ENCODE measurements around the gene TXNL4A. TPM values are rescaled to one million over a fixed set of nuclear protein-coding genes. Genes with fewer than 3 reads are reported as not detected.
A peak's percentile ranks its signal among the peaks of the same experiment; 100 is the strongest.

Gene TXNL4A
- total RNA-seq, 2 experiments from 2014 or later: 169 to 175 TPM

- Mint-ChIP-seq H3K4me3 (peak overlapping the region; percentile 94), H3K27me3 (no peaks in the 10 kb centered on the region), H3K9me3 (no peaks in the 10 kb centered on the region), H3K36me3 (peaks cover 19% of the 10 kb centered on the region), H3K27ac (peak overlapping the region; percentile 84), H3K4me1 (ENCODE audit: low read depth) (peaks cover 36% of the 10 kb centered on the region)
- ChIA-PET CTCF (interaction anchor here (0.6 to 1.3 kb wide), 3 partner anchors 36 to 47 kb away, joined by 3 to 4 read pairs (median 3); no protein-coding TSS in a partner anchor), POLR2A (interaction anchor here (0.5 to 2.4 kb wide), 7 partner anchors 16 to 479 kb away, joined by 3 to 12 read pairs (median 3); partner anchors contain the start of genes RBFA and SLC66A2)
- intact Hi-C loops (cut with micrococcal nuclease): loop anchor here (1.0 to 2.0 kb wide), 5 partner anchors 37 to 309 kb away; partner anchors contain the start of genes ADNP2, CTDP1 and SLC66A2
- peak; percentile 73 for DNase-seq
Measured at GRCh38 chr18:79988071-79988450, 302 bp downstream of the TXNL4A start.

- intact Hi-C loops (cut with micrococcal nuclease): loop anchor here (1.0 kb wide), 1 partner anchor 24 kb away; no protein-coding TSS in a partner anchor
- no peaks in the 10 kb centered on the region for H3K9me3 Mint-ChIP-seq
- CTCF ChIA-PET: interaction anchor here (0.6 to 1.3 kb wide), 3 partner anchors 37 to 47 kb away, joined by 3 to 4 read pairs (median 3); no protein-coding TSS in a partner anchor
Measured at GRCh38 chr18:79987566-79987965, 797 bp downstream of the TXNL4A start.

GRCh38 chr18:79986726-79987125 lies 1.6 kb downstream of the TXNL4A start:
- peaks cover 49% of the 10 kb centered on the region for H3K4me1 Mint-ChIP-seq (ENCODE audit: low read depth)
- ChIA-PET POLR2A (interaction anchor here (1.2 to 2.4 kb wide), 2 partner anchors 35 to 45 kb away, joined by 3 to 12 read pairs; partner anchors contain the start of gene SLC66A2), CTCF (interaction anchor here (0.6 kb wide), 1 partner anchor 172 kb away, joined by 3 read pairs; no protein-coding TSS in a partner anchor)
- peaks cover 25% of the 10 kb centered on the region for H3K36me3 Mint-ChIP-seq
- peak overlapping the region; percentile 94 for H3K4me3 Mint-ChIP-seq
- H3K27ac Mint-ChIP-seq: peak overlapping the region; percentile 42
- H3K9me3 Mint-ChIP-seq: no peaks in the 10 kb centered on the region
- DNase-seq: no peak
- no peaks in the 10 kb centered on the region for H3K27me3 Mint-ChIP-seq
- intact Hi-C loops (cut with micrococcal nuclease): loop anchor here (1.0 kb wide), 1 partner anchor 23 kb away; no protein-coding TSS in a partner anchor

More at GRCh38 chr18:79987566-79987965, 797 bp downstream of the TXNL4A start:
- Mint-ChIP-seq H3K4me1 (ENCODE audit: low read depth) (peaks cover 40% of the 10 kb centered on the region), H3K27me3 (no peaks in the 10 kb centered on the region), H3K27ac (peak overlapping the region; percentile 84), H3K36me3 (peaks cover 20% of the 10 kb centered on the region), H3K4me3 (peak overlapping the region; percentile 94)
- POLR2A ChIA-PET: interaction anchor here (0.5 to 2.4 kb wide), 7 partner anchors 15 to 478 kb away, joined by 3 to 12 read pairs (median 3); partner anchors contain the start of genes RBFA and SLC66A2
- DNase-seq: no peak

GRCh38 chr18:79985172-79985571 lies 3.2 kb downstream of the TXNL4A start:
- no peaks in the 10 kb centered on the region for H3K9me3 Mint-ChIP-seq
- DNase-seq: no peak
- H3K4me1 Mint-ChIP-seq (ENCODE audit: low read depth): peaks cover 57% of the 10 kb centered on the region
- H3K4me3 Mint-ChIP-seq: no peak overlapping the region
- H3K36me3 Mint-ChIP-seq: peaks cover 28% of the 10 kb centered on the region
- ChIA-PET POLR2A (no interaction called here), CTCF (interaction anchor here (1.5 to 1.6 kb wide), 2 partner anchors 22 to 174 kb away, joined by 7 to 8 read pairs; no protein-coding TSS in a partner anchor)
- no peak overlapping the region for H3K27ac Mint-ChIP-seq
- intact Hi-C loops (cut with micrococcal nuclease): no loop called here
- no peaks in the 10 kb centered on the region for H3K27me3 Mint-ChIP-seq

DNA sequence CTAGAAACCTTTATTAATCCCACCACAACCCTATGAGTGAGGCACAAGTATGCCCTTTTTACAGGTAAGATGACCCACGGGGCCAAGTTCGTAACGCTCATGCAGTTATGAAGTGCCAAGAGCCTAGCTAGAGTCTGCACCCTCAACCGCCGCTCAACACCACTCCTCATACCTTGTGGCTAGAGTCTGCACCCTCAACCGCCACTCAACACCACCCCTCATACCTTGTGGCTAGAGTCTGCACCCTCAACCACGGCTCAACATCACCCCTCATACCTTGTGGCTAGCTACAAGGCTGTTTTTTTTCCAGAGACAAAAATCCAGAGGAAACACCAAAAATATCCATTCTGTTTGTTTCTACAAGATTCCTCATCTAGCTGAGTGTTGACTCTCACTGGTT lies 4.6 kb downstream of the TXNL4A start:
- Mint-ChIP-seq H3K27me3 (no peaks in the 10 kb centered on the region), H3K4me3 (no peak overlapping the region), H3K36me3 (peaks cover 34% of the 10 kb centered on the region), H3K9me3 (no peaks in the 10 kb centered on the region), H3K4me1 (ENCODE audit: low read depth) (peaks cover 65% of the 10 kb centered on the region), H3K27ac (no peak overlapping the region)
- CTCF ChIA-PET: interaction anchor here (1.5 kb wide), 1 partner anchor 176 kb away, joined by 8 read pairs; no protein-coding TSS in a partner anchor
- intact Hi-C loops (cut with micrococcal nuclease): no loop called here
- DNase-seq: no peak
- POLR2A ChIA-PET: no interaction called here

GRCh38 chr18:79983253-79983652 lies 5.1 kb downstream of the TXNL4A start:
- Mint-ChIP-seq H3K36me3 (peaks cover 34% of the 10 kb centered on the region), H3K4me1 (ENCODE audit: low read depth) (peaks cover 65% of the 10 kb centered on the region), H3K9me3 (no peaks in the 10 kb centered on the region), H3K27me3 (no peaks in the 10 kb centered on the region), H3K27ac (peak overlapping the region; percentile 53), H3K4me3 (no peak overlapping the region)
- no peak for DNase-seq
- ChIA-PET POLR2A (no interaction called here), CTCF (no interaction called here)
- intact Hi-C loops (cut with micrococcal nuclease): no loop called here

DNA sequence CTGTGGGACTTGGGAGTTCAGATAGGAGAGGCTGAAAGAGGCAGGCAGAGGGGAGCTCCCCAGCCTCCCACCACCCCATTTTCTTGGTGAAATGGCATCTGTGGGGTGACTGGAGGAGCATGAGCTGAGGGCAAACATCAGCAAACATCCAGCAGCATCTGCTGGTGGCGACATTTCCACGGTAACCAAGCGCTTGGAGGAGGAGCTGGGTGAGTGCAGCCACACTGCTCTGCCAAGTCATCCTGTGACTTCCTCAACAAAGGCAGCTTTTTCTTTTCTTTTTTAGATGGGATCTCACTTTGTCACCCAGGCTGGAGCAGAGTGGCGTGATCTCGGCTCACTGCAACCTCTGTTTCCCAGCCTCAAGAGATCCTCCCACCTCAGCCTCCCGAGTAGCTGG lies 5.6 kb downstream of the TXNL4A start:
- Mint-ChIP-seq H3K36me3 (peaks cover 37% of the 10 kb centered on the region), H3K27ac (peak overlapping the region; percentile 53), H3K4me1 (ENCODE audit: low read depth) (peaks cover 70% of the 10 kb centered on the region), H3K9me3 (no peaks in the 10 kb centered on the region), H3K27me3 (no peaks in the 10 kb centered on the region), H3K4me3 (no peak overlapping the region)
- peak; percentile 66 for DNase-seq
- POLR2A ChIA-PET: no interaction called here
- CTCF ChIA-PET: no interaction called here
- intact Hi-C loops (cut with micrococcal nuclease): no loop called here

- Mint-ChIP-seq H3K4me1 (ENCODE audit: low read depth) (peaks cover 60% of the 10 kb centered on the region), H3K9me3 (no peaks in the 10 kb centered on the region), H3K4me3 (no peak overlapping the region), H3K27ac (no peak overlapping the region), H3K27me3 (no peaks in the 10 kb centered on the region), H3K36me3 (peaks cover 39% of the 10 kb centered on the region)
- CTCF ChIA-PET: no interaction called here
- no peak for DNase-seq
- POLR2A ChIA-PET: no interaction called here
- intact Hi-C loops (cut with micrococcal nuclease): no loop called here
Measured at GRCh38 chr18:79980585-79980984, 7.8 kb downstream of the TXNL4A start.

- intact Hi-C loops (cut with micrococcal nuclease): no loop called here
- Mint-ChIP-seq H3K27me3 (no peaks in the 10 kb centered on the region), H3K4me1 (ENCODE audit: low read depth) (peaks cover 53% of the 10 kb centered on the region), H3K9me3 (no peaks in the 10 kb centered on the region), H3K36me3 (peaks cover 41% of the 10 kb centered on the region), H3K27ac (no peak overlapping the region), H3K4me3 (no peak overlapping the region)
- CTCF ChIA-PET: no interaction called here
- POLR2A ChIA-PET: no interaction called here
- no peak for DNase-seq
Measured at GRCh38 chr18:79979843-79980242, 8.5 kb downstream of the TXNL4A start.

- DNase-seq: no peak
- Mint-ChIP-seq H3K9me3 (no peaks in the 10 kb centered on the region), H3K27ac (peak overlapping the region; percentile 18), H3K4me1 (ENCODE audit: low read depth) (peaks cover 18% of the 10 kb centered on the region), H3K36me3 (peaks cover 41% of the 10 kb centered on the region), H3K4me3 (no peak overlapping the region), H3K27me3 (no peaks in the 10 kb centered on the region)
- CTCF ChIA-PET: no interaction called here
- POLR2A ChIA-PET: no interaction called here
- intact Hi-C loops (cut with micrococcal nuclease): no loop called here
Measured at GRCh38 chr18:79975985-79976680, 12.2 kb downstream of the TXNL4A start.

DNA sequence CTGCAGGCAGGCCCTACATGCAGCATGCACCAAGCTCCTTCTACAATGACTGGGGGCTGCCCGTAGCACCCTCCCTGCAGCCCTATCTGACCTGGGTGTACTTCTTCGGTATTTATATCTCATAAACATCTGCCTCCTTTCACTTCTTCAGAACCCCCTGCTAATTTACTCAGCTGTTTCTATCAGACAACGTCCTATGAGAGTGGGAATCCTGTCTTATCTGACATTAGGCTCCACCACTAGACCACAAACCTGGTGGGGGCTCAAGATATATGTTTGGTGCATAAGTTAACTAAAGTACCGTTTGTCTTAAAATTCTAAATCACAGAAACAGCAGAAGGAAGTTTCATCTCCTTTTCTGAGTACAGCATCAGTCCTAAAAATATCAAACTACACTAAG lies 13.3 kb downstream of the TXNL4A start:
- Mint-ChIP-seq H3K27me3 (no peaks in the 10 kb centered on the region), H3K4me1 (ENCODE audit: low read depth) (peaks cover 13% of the 10 kb centered on the region), H3K27ac (no peak overlapping the region), H3K36me3 (peaks cover 41% of the 10 kb centered on the region), H3K4me3 (no peak overlapping the region), H3K9me3 (no peaks in the 10 kb centered on the region)
- intact Hi-C loops (cut with micrococcal nuclease): no loop called here
- DNase-seq: no peak
- ChIA-PET POLR2A (no interaction called here), CTCF (no interaction called here)

DNA sequence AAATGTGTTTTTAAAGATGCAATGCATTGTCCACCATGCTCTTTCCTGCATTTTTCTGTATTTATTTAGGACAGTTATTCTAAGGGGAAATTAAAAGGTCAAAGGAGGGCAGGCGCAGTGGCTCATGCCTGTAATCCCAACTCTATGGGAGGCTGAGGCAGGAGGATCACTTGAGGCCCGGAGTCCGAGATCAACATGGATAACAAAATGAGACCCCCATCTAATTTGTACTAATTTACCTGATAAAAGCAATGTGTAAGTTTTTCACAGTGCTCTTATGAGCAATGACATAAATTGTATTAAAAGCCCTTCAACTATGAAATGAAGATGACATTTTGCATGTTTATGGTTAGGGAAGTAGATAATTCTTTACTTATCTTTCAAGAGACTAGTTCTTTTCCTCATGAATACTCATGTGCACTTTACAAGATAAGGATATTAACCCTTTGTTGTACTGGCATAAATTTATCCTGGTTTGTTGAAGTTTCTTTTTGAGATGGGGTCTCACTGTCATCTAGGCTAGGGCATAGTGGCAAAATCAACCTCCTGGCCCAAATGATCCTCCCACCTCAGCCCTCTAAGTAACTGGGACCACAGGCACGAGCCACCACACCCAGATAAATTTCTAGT lies 14.2 kb downstream of the TXNL4A start:
- ChIA-PET CTCF (no interaction called here), POLR2A (no interaction called here)
- no peak for DNase-seq
- Mint-ChIP-seq H3K36me3 (peaks cover 37% of the 10 kb centered on the region), H3K4me3 (no peak overlapping the region), H3K27ac (no peak overlapping the region), H3K9me3 (no peaks in the 10 kb centered on the region), H3K4me1 (ENCODE audit: low read depth) (peaks cover 5% of the 10 kb centered on the region), H3K27me3 (no peaks in the 10 kb centered on the region)
- intact Hi-C loops (cut with micrococcal nuclease): no loop called here
